Cardiac muscle cell (in vitro differentiated cells and primary cell): ENCODE data around the gene MCTP1. TPM values are rescaled to one million over a fixed set of nuclear protein-coding genes. Genes with fewer than 3 reads are reported as not detected.

ENCODE experiments used
- DNase-seq, 2 donors: peaks; one replicate each; pipeline versions ENCODE4 v3.0.0 to v3.0.0-alpha.2; 2010 to 2017; ENCODE audit warnings: low read depth in 1 of 2, low spot score in 1 of 2
- H3K27ac ChIP-seq: fragments of 200-600 bp; sonication (generic); 2 replicates; pipeline ENCODE4 v1.5.1; 2016
- H3K27me3 ChIP-seq: fragments of 200-600 bp; sonication (generic); 2 replicates; pipeline ENCODE4 v1.6.0; 2016; ENCODE audit warnings: control low read depth
- H3K36me3 ChIP-seq: fragments of 200-600 bp; sonication (generic); 2 replicates; pipeline ENCODE4 v1.5.1; 2016; ENCODE audit warnings: control low read depth
- H3K4me1 ChIP-seq: fragments of 200-600 bp; sonication (generic); 2 replicates; pipeline ENCODE4 v1.8.1; 2017; ENCODE audit warnings: low read depth, mild to moderate bottlenecking, mixed run types
- H3K4me3 ChIP-seq: fragments of 200-600 bp; sonication (generic); 2 replicates; pipeline ENCODE4 v1.5.1; 2016; ENCODE audit warnings: mild to moderate bottlenecking
- H3K9me3 ChIP-seq: fragments of 200-600 bp; sonication (generic); 2 replicates; pipeline ENCODE4 v1.5.1; 2017; ENCODE audit warnings: low read depth, mild to moderate bottlenecking, control low read depth
- polyA plus RNA-seq: library from polyadenylated mRNA; unstranded; fragments of >200 nt; fragmentation: Nextera tagmentation; extraction: Ambion mirVana; gene quantifications from 2 replicates; pipeline ENCODE4 v1.2.1, GENCODE V29; 2016
- total RNA-seq: library from RNA; depleted of rRNA; stranded (reverse); fragments of >200 nt; gene quantifications from 2 replicates; pipeline ENCODE4 v1.2.3, GENCODE V29; 2016
- TF ChIP-seq, protein P1 (sequence below): IDR thresholded peaks from 2 replicates; pipeline ENCODE4 v1.5.1; 2012; ENCODE audit warnings: low read depth, mild to moderate bottlenecking, low read length

Gene MCTP1
- total and polyA plus RNA-seq, 2 experiments from 2014 or later, result 1.4 TPM; not detected in 1

DNA sequence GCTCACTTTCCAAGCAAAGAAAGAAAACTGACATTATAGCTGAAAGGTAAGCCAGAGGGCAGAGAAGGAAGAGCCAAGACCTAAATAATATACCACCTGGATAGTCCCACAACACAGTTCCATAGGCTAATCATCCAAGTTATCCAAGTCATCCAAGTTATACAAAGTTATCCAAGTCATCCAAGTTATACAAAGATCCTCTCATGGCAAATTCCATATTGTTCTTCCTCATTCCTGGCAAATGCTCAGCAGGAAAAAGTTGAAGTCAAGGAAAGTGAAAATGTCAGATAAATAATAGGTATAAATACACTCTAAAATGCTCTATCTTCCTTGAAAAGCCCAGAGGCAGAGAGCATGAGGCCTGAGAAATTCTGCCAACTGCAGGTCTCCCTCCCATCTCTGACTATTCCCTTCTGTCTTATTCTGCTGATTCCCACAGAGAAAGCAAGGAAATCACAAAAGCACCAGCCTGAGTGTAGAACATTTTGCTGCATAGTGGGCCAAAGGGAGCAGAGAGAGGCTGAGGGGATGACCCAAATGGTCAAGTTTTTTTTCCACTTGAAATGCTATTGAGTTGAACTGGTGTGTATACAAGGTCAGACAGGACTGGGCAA is 12.5 kb downstream of the MCTP1 start:
- H3K9me3 ChIP-seq, result no peaks in the 10 kb centered on the region
- DNase-seq, result no peak
- H3K4me3 ChIP-seq, result no peak overlapping the region
- TF ChIP-seq, protein P1, sequence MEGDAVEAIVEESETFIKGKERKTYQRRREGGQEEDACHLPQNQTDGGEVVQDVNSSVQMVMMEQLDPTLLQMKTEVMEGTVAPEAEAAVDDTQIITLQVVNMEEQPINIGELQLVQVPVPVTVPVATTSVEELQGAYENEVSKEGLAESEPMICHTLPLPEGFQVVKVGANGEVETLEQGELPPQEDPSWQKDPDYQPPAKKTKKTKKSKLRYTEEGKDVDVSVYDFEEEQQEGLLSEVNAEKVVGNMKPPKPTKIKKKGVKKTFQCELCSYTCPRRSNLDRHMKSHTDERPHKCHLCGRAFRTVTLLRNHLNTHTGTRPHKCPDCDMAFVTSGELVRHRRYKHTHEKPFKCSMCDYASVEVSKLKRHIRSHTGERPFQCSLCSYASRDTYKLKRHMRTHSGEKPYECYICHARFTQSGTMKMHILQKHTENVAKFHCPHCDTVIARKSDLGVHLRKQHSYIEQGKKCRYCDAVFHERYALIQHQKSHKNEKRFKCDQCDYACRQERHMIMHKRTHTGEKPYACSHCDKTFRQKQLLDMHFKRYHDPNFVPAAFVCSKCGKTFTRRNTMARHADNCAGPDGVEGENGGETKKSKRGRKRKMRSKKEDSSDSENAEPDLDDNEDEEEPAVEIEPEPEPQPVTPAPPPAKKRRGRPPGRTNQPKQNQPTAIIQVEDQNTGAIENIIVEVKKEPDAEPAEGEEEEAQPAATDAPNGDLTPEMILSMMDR, result no peak
- H3K27ac ChIP-seq, result no peak overlapping the region
- H3K4me1 ChIP-seq, result no peaks in the 10 kb centered on the region
- H3K36me3 ChIP-seq, result no peaks in the 10 kb centered on the region
- H3K27me3 ChIP-seq, result no peaks in the 10 kb centered on the region

DNA sequence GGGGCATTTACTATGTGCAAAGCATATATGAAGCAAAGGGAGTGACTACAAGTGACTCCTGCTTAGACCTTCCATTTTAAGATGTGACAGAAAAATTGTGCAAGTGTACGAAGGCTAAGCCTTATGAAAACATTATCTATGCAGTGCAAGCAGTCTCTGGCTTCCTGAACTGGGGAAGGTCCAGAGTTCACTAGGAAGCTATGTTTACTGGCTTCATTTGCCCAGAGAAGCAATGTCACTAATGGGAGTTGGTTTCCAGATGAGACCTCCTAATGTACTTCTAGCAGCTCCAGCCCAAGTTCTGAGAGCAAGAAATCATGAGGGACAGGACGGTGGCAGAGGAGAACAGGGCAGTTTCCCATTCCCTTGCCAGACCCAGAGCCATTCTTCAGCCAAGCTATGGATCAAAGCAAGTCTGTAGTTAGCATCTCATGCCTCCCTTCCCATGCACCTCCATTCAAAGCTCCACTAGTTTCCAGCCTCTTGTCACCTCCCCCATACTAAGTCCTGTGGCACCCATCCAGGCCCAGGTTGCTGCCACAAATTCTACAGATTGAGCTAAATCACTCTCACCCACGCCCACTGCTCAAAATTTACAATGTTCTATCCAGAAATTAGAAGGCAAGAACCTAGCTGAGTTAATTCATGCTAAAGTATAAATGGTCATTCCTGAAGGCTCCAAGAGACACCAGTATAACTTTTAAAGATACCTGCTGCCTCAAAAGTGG is 21.8 kb downstream of the MCTP1 start:
- TF ChIP-seq, protein P1, result no peak
- Histone ChIP-seq H3K36me3 (no peaks in the 10 kb centered on the region), H3K4me3 (no peak overlapping the region), H3K4me1 (no peaks in the 10 kb centered on the region), H3K27ac (no peak overlapping the region), H3K9me3 (no peaks in the 10 kb centered on the region), H3K27me3 (no peaks in the 10 kb centered on the region)
- DNase-seq, result no peak

DNA sequence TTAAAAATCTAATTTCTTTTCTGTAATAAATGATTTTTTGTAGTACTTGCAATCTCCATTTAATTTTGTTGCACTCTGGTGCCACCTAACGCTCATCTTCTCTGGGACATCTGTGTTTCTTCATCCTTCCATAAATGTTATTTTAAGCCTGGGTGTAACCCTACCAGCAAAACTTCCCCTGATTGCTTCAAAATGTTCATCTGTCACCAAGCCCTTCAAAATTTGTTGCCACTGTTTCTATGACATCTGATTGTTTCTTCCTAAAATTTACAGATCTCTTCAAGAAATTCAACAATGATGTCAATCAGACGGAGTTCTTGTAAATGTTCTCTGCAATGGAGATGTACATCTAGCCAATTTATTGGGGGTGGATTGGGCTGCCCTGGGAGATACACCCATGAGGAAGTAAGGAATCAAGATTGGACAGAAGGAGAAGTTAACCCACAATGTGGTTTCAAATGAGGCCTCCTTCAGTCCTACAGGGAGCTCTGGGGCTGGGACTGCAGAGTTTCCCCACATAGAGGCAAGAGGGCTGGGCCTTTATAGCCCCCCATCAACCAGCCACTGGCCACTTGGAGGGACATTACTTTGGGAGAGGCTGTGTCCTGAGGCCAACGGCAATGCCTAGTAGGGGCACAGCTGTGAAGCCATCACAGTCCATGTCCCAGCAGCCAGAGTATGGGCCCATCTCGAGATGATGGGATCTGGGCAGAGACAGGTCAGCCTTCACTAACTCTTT is 23.3 kb downstream of the MCTP1 start:
- DNase-seq, result peak; percentile 23 to 60
- no peaks in the 10 kb centered on the region for H3K27me3 ChIP-seq
- no peak overlapping the region for H3K27ac ChIP-seq
- H3K36me3 ChIP-seq, result no peaks in the 10 kb centered on the region
- TF ChIP-seq, protein P1, result peak; percentile 53
- no peak overlapping the region for H3K4me3 ChIP-seq
- H3K9me3 ChIP-seq, result no peaks in the 10 kb centered on the region
- no peaks in the 10 kb centered on the region for H3K4me1 ChIP-seq

DNA sequence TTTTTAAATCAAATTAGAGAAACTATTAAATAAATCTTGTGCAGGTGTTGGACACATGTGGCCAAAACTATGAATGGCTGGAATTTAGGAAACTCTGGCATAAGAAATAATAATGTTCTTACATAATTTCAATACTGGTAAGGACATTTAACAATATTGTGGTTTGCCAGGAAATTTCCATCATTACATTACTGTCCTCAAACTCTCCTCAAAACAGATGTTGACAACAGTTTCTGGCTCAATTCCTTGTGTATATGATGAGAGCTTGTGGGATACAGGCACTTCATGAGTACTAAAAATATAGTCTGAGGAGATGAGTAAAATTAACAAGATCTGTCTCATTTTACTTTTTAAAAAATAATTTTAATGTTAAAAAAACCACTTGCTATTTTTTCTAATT is 27.9 kb downstream of the MCTP1 start:
- Histone ChIP-seq H3K27ac (no peak overlapping the region), H3K4me3 (no peak overlapping the region), H3K9me3 (no peaks in the 10 kb centered on the region), H3K27me3 (peaks cover 3% of the 10 kb centered on the region), H3K36me3 (no peaks in the 10 kb centered on the region), H3K4me1 (no peaks in the 10 kb centered on the region)
- DNase-seq, result no peak
- TF ChIP-seq, protein P1, result no peak

DNA sequence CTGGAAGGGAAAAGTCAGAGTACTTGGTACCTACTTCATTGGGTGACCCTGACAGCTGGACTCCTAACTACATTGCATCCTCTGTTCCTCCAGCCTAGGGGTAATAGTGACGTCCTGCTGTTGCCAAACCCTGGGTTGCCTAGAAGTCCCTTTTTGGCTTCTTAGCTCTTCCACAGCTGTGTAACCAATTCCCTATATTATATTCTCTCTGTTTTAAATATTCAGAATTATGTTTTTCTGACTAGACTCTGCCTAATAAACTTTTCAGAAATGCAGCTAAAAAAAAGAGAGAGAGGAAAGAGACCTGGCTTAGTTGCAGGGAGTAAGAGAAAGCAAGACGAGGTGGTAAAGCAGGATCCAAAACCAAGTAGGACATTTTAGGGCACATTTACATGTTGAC is 28.4 kb downstream of the MCTP1 start:
- H3K9me3 ChIP-seq, result no peaks in the 10 kb centered on the region
- H3K4me3 ChIP-seq, result no peak overlapping the region
- TF ChIP-seq, protein P1, result no peak
- no peak overlapping the region for H3K27ac ChIP-seq
- DNase-seq, result no peak
- no peaks in the 10 kb centered on the region for H3K4me1 ChIP-seq
- no peaks in the 10 kb centered on the region for H3K36me3 ChIP-seq
- H3K27me3 ChIP-seq, result peaks cover 3% of the 10 kb centered on the region
